T-helper 2 cell treated with Interferon-gamma antibody and Interleukin-4, amounts not matched to agents 100 ng/mL and 5 ng/mL, for 36 hours (primary cell): Measurements from ENCODE around the gene EEF2KMT. TPM values are rescaled to one million over a fixed set of nuclear protein-coding genes. Genes with fewer than 3 reads are reported as not detected.
"Not testable (repeated sequence)": the region's sequence is repeated elsewhere in the genome, so short reads cannot be mapped to it uniquely, and the experiment has no call there.

Experiments
- intact Hi-C: fragments of 100-400 bp; cut with micrococcal nuclease; formaldehyde crosslinking; loops from one replicate; pipeline ENCODE4 v1.15.1; 2023
- total RNA-seq: library from RNA; stranded (reverse); gene quantifications from 2 replicates; pipeline ENCODE4 v1.2.3, GENCODE V29; 2022

The EEF2KMT gene
- total RNA-seq, 1 donor from 2014 or later, result 13.2 TPM

GRCh38 chr16:5046914-5047313 is 50.7 kb downstream of the EEF2KMT start:
- intact Hi-C loops, result no loop called here

- intact Hi-C loops, result no loop called here
Observed at GRCh38 chr16:5045499-5046115, 52.0 kb downstream of the EEF2KMT start.

GRCh38 chr16:5044581-5044980 is 53.0 kb downstream of the EEF2KMT start:
- intact Hi-C loops, result not testable (repeated sequence)

- intact Hi-C loops, result no loop called here
Observed at GRCh38 chr16:5044011-5044540, 53.5 kb downstream of the EEF2KMT start.

GRCh38 chr16:5042574-5043171 is 54.9 kb downstream of the EEF2KMT start:
- intact Hi-C loops, result no loop called here

- intact Hi-C loops, result no loop called here
Observed at GRCh38 chr16:5041600-5042133, 55.9 kb downstream of the EEF2KMT start.

- intact Hi-C loops, result no loop called here
Observed at GRCh38 chr16:5040451-5040850, 57.1 kb downstream of the EEF2KMT start.

- intact Hi-C loops, result no loop called here
Observed at GRCh38 chr16:5036228-5037156, 61.1 kb downstream of the EEF2KMT start.

GRCh38 chr16:5035909-5036227 is 61.7 kb downstream of the EEF2KMT start:
- intact Hi-C loops, result no loop called here

Other genes with a start within 250 kb of the EEF2KMT start
- not detected in 2 replicates for gene PPL, start 160.6 kb downstream of the EEF2KMT start, total RNA-seq
- not detected in 2 replicates for gene SEC14L5, start 139.5 kb downstream of the EEF2KMT start, total RNA-seq
- 13.7 and 14.0 TPM in 2 replicates for gene NAGPA, start 63.9 kb downstream of the EEF2KMT start, total RNA-seq
- not detected in 2 replicates for gene C16orf89, start 31.8 kb downstream of the EEF2KMT start, total RNA-seq
- 32.4 and 32.5 TPM in 2 replicates for gene ALG1, start 26.0 kb downstream of the EEF2KMT start, total RNA-seq